C4-2B (cell line): ENCODE measurements around the gene KIF13A.
"Not testable (repeated sequence)": the region's sequence is repeated elsewhere in the genome, so short reads cannot be mapped to it uniquely, and the experiment has no call there.

Experiments used
- H3K27ac ChIP-seq: fragments of 450-650 bp; 2 replicates; pipeline ENCODE4 v1.5.1; 2017
- CTCF ChIP-seq: fragments of 450-650 bp; conservative IDR thresholded peaks from 2 replicates; pipeline ENCODE4 v1.5.1; 2017; ENCODE audit warnings: mild to moderate bottlenecking
- ZFX ChIP-seq: fragments of 450-650 bp; IDR thresholded peaks from 2 replicates; pipeline ENCODE4 v1.6.1; 2017

KIF13A gene

GRCh38 chr6:17816921-17817611, 170.4 kb downstream of the KIF13A start:
- H3K27ac ChIP-seq, result no peak overlapping the region
- no peak for TF ChIP-seq CTCF

- TF ChIP-seq CTCF (no peak), ZFX (no peak)
- no peak overlapping the region for H3K27ac ChIP-seq
Observed at GRCh38 chr6:17813542-17813941, 173.9 kb downstream of the KIF13A start.

GRCh38 chr6:17812311-17812710, 175.1 kb downstream of the KIF13A start:
- H3K27ac ChIP-seq, result no peak overlapping the region
- TF ChIP-seq CTCF, result no peak
- no peak for TF ChIP-seq ZFX

DNA sequence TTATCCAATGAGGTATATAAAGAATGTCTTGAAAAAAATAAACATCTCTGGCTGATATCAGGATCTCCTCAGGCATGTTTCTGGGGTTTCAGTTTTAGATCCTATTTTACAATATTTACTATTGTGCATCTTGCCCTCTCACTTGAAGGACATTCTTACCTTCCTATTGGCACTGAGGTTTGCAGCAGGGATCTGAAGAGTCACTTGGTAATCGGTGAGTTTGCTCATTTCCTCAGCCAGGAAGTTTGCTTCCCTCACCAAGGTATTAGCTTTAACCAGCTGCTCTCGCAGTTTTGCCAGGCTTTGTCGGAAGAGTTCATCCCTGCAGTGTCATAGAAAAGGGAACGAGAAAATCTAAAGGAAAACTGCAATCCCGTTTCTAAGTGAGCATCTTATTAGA, 178.8 kb downstream of the KIF13A start:
- H3K27ac ChIP-seq, result no peak overlapping the region
- TF ChIP-seq CTCF (no peak), ZFX (no peak)

DNA sequence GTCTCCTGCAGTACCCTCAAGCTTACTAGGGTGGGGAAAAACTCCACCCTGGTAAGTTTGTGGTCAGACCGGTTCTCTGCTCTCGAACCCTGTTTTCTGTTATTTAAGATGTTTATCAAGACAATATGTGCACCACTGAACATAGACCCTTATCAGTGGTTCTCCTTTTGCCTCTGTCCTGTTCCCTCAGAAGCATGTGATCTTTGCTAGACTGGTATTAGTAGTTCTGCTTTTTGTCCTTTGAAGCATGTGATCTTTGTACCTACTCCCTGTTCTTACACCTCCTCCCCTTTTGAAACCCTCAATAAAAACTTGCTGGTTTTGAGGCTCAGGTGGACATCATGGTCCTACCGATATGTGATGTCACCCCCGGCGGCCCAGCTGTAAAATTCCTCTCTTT, 180.0 kb downstream of the KIF13A start:
- not testable (repeated sequence) for H3K27ac ChIP-seq

DNA sequence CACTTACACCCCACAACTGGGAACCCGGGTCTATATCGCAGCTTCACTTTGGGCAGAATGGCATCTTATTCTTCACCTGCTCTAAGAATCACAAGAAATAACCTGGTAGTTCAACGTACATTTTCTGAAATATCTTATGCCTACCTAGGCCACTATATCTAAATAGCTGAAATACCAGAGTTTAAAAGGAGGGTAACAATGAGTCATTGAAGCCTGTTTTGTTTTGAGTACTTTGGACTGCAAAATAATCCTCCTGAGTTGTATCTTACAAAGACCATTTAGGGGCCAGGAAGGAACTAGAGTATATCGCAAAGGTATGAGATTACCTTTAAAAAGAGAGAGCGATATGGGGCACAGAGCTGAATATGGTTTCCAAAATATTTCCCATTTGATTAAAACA, 184.0 kb downstream of the KIF13A start:
- no peak overlapping the region for H3K27ac ChIP-seq
- TF ChIP-seq ZFX, result no peak
- TF ChIP-seq CTCF, result no peak

- H3K27ac ChIP-seq, result no peak overlapping the region
Observed at GRCh38 chr6:17798477-17799154, 188.8 kb downstream of the KIF13A start.

More at GRCh38 chr6:17798477-17799154, 188.8 kb downstream of the KIF13A start:
- TF ChIP-seq CTCF, result no peak
- TF ChIP-seq ZFX, result no peak
